Measurements from ENCODE around the gene SMYD3. TPM values are rescaled to one million over a fixed set of nuclear protein-coding genes. Genes with fewer than 3 reads are reported as not detected.

The SMYD3 gene
- total RNA-seq, 4 donors from 2014 or later: 33.7 to 105 (median 51.4) TPM

DNA sequence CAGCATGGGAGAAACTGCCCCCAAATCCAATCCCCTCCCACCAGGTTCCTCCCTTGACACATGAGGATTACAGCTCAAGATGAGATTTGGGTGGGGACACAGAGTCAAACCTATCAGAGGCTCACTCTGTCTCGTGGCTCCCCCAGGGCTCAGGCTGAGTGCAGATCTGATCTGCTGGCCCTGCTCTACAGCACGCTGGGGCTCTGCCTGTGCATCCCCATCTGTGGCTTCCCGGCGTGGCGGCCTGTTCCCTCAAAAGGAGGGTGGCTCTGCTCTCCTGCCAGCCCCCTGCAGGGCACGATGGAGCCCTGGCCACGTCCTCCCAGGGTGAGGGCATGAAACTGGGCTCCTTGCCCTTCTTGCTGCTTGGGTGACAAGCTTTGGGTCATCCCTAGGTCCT, 19.8 kb upstream of the SMYD3 start:
- 82 to 88% methylated on average over 2 to 6 of the region's 7 CpGs for WGBS, 2 donors
- intact Hi-C loops (cut with DNase I): no loop called here
- Histone ChIP-seq H3K27me3 (no peaks in the 10 kb centered on the region), H3K36me3 (no peaks in the 10 kb centered on the region), H3K27ac (no peak overlapping the region), H3K4me3 (replicated peaks in 1 of 3) (no peak overlapping the region), H3K4me1 (no peaks in the 10 kb centered on the region), H3K9me3 (no peaks in the 10 kb centered on the region)
- TF ChIP-seq POLR2A (IDR thresholded peaks at IDR 0.05): no peak
- TF ChIP-seq, protein P1, sequence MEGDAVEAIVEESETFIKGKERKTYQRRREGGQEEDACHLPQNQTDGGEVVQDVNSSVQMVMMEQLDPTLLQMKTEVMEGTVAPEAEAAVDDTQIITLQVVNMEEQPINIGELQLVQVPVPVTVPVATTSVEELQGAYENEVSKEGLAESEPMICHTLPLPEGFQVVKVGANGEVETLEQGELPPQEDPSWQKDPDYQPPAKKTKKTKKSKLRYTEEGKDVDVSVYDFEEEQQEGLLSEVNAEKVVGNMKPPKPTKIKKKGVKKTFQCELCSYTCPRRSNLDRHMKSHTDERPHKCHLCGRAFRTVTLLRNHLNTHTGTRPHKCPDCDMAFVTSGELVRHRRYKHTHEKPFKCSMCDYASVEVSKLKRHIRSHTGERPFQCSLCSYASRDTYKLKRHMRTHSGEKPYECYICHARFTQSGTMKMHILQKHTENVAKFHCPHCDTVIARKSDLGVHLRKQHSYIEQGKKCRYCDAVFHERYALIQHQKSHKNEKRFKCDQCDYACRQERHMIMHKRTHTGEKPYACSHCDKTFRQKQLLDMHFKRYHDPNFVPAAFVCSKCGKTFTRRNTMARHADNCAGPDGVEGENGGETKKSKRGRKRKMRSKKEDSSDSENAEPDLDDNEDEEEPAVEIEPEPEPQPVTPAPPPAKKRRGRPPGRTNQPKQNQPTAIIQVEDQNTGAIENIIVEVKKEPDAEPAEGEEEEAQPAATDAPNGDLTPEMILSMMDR (IDR thresholded peaks at IDR 0.05): no peak
- DNase-seq: no peak

GRCh38 chr1:246526380-246526779, 19.3 kb upstream of the SMYD3 start:
- WGBS, 2 donors: 84 to 93% methylated on average over 4 of the region's 4 CpGs
- no peak overlapping the region for H3K4me3 ChIP-seq (replicated peaks in 1 of 3)
- TF ChIP-seq, protein P1 (IDR thresholded peaks at IDR 0.05): no peak
- TF ChIP-seq POLR2A (IDR thresholded peaks at IDR 0.05): no peak
- H3K27me3 ChIP-seq: no peaks in the 10 kb centered on the region
- H3K27ac ChIP-seq: no peak overlapping the region
- H3K4me1 ChIP-seq: no peaks in the 10 kb centered on the region
- no peak for DNase-seq
- no peaks in the 10 kb centered on the region for H3K36me3 ChIP-seq
- intact Hi-C loops (cut with DNase I): no loop called here
- no peaks in the 10 kb centered on the region for H3K9me3 ChIP-seq

- no peak for DNase-seq
- WGBS, 2 donors: 40% methylated on average over 1 of the region's 1 CpG; no CpG with 5 or more reads in 1 of the 2 donors
- Histone ChIP-seq H3K4me3 (replicated peaks in 1 of 3) (no peak overlapping the region), H3K36me3 (no peaks in the 10 kb centered on the region), H3K4me1 (no peaks in the 10 kb centered on the region), H3K27ac (no peak overlapping the region), H3K27me3 (no peaks in the 10 kb centered on the region), H3K9me3 (no peaks in the 10 kb centered on the region)
- no peak for TF ChIP-seq POLR2A (IDR thresholded peaks at IDR 0.05)
- TF ChIP-seq, protein P1 (IDR thresholded peaks at IDR 0.05): no peak
- intact Hi-C loops (cut with DNase I): no loop called here
Observed at GRCh38 chr1:246519514-246519913, 12.4 kb upstream of the SMYD3 start.

DNA sequence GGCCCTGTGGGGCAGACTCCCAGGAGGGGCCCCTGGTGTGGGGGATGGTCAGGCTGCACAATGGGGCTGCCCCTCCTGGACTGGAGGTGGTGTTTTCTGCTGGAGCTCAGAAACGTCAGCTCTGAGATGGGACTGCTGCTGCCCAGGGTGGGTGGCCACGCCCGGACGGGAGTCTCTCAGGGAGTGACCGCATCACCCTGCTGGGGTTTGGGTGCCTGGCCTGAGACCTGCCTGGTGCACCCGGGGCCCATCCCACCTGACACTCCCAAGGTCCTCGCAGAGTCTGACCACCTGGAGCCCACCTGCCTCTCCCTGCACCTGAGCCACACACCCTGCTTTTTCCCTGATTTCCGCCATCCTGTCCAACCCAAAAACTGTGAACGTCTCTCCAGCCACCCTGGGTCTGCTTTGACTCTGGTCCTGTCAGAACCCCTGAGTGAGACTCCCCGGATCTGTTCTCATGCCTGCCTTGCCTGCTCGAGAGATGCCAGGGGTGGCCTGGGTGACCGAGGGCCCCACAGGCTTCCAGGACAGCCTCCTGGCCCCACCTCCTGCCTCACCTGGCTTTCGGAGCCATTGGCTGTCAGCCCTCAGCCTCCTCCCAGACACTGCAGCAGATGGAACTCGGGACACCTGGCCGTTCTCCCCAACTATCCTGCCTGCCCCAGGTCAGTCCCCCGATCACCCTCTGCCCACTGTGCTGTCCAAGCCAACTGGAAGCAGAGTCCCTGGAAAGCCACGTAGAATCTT, 11.6 kb upstream of the SMYD3 start:
- H3K4me1 ChIP-seq: no peaks in the 10 kb centered on the region
- intact Hi-C loops (cut with DNase I): no loop called here
- TF ChIP-seq POLR2A (IDR thresholded peaks at IDR 0.05): no peak
- TF ChIP-seq, protein P1 (IDR thresholded peaks at IDR 0.05): no peak
- no peak for DNase-seq
- H3K27me3 ChIP-seq: no peaks in the 10 kb centered on the region
- H3K36me3 ChIP-seq: no peaks in the 10 kb centered on the region
- H3K27ac ChIP-seq: no peak overlapping the region
- 90 to 93% methylated on average over 11 to 17 of the region's 17 CpGs for WGBS, 2 donors
- no peaks in the 10 kb centered on the region for H3K9me3 ChIP-seq
- no peak overlapping the region for H3K4me3 ChIP-seq (replicated peaks in 1 of 3)

GRCh38 chr1:246517391-246517790, 10.3 kb upstream of the SMYD3 start:
- 77 to 82% methylated on average over 7 of the region's 7 CpGs for WGBS, 2 donors

More at GRCh38 chr1:246517391-246517790, 10.3 kb upstream of the SMYD3 start:
- no peaks in the 10 kb centered on the region for H3K36me3 ChIP-seq
- no peak overlapping the region for H3K4me3 ChIP-seq (replicated peaks in 1 of 3)
- H3K4me1 ChIP-seq: no peaks in the 10 kb centered on the region
- H3K27ac ChIP-seq: no peak overlapping the region
- TF ChIP-seq POLR2A (IDR thresholded peaks at IDR 0.05): no peak
- TF ChIP-seq, protein P1 (IDR thresholded peaks at IDR 0.05): no peak
- intact Hi-C loops (cut with DNase I): no loop called here
- no peaks in the 10 kb centered on the region for H3K27me3 ChIP-seq
- DNase-seq: no peak
- no peaks in the 10 kb centered on the region for H3K9me3 ChIP-seq
